IMR-90 (cell line): ENCODE measurements around the gene CLRN3. TPM values are rescaled to one million over a fixed set of nuclear protein-coding genes. Genes with fewer than 3 reads are reported as not detected.

Source experiments
- ATAC-seq: fragments of 200-7000 bp; cut with Tn5 transposase; 2 replicates; pipeline ENCODE4 v1.9.1; 2020; ENCODE audit warnings: low read depth, mild to moderate bottlenecking, moderate library complexity
- BruUV-seq: library from RNA; stranded (reverse); fragments of 400-500 nt; replicated peaks from 2 replicates; lab custom pipeline; 2021; lab: Mats Ljungman, UMichigan
- CTCF ChIA-PET: fragments of 300-600 bp; formaldehyde crosslinking; extraction: SDS; loops from one replicate; lab custom pipeline; 2021; ENCODE audit warnings: antibody characterized with exemption; lab: Yijun Ruan, JAX
- POLR2A ChIA-PET: fragments of 300-600 bp; sonication (Branson Sonifier 250); formaldehyde crosslinking; loops from one replicate; lab custom pipeline; 2022; ENCODE audit warnings: antibody characterized with exemption; ENCODE audit not compliant: unreplicated experiment; lab: Charles Lee
- DNase-seq: peaks from one replicate; pipeline ENCODE4 v3.0.0; 2013
- H2AFZ ChIP-seq: replicated peaks from 2 replicates; pipeline ENCODE3; 2013; ENCODE audit warnings: low read length, mild to moderate bottlenecking; ENCODE audit not compliant: poor library complexity
- H2AK5ac ChIP-seq: 2 replicates; pipeline ENCODE4 v1.6.1; 2013; ENCODE audit warnings: low read depth, low read length, inconsistent platforms
- H2AK9ac ChIP-seq: replicated peaks from 2 replicates; pipeline ENCODE3; 2013; ENCODE audit warnings: mild to moderate bottlenecking, low read depth, low read length, moderate library complexity; ENCODE audit not compliant: poor library complexity
- H2BK120ac ChIP-seq: 2 replicates; pipeline ENCODE4 v1.6.1; 2013; ENCODE audit warnings: low read depth, low read length, inconsistent platforms
- H2BK15ac ChIP-seq: 3 replicates; pipeline ENCODE4 v1.6.1; 2013; ENCODE audit warnings: low read depth, low read length, inconsistent platforms
- H2BK20ac ChIP-seq: 2 replicates; pipeline ENCODE4 v1.6.1; 2013; ENCODE audit warnings: low read depth, mild to moderate bottlenecking, inconsistent platforms, low read length, moderate library complexity
- H2BK5ac ChIP-seq: 2 replicates; pipeline ENCODE4 v1.6.1; 2013; ENCODE audit warnings: mild to moderate bottlenecking, low read depth, low read length, inconsistent platforms; ENCODE audit not compliant: poor library complexity, severe bottlenecking
- H3K14ac ChIP-seq: replicated peaks from 2 replicates; pipeline ENCODE4 v1.6.1; 2013; ENCODE audit warnings: low read depth, low read length, inconsistent platforms
- H3K18ac ChIP-seq: 2 replicates; pipeline ENCODE4 v1.6.1; 2013; ENCODE audit warnings: low read depth, low read length, control low read depth
- H3K23ac ChIP-seq: 2 replicates; pipeline ENCODE4 v1.6.1; 2013; ENCODE audit warnings: low read depth, low read length, inconsistent platforms
- H3K27ac ChIP-seq: 2 replicates; pipeline ENCODE4 v1.5.1; 2013; ENCODE audit warnings: mild to moderate bottlenecking, control low read depth, low read length; ENCODE audit not compliant: insufficient read depth
- H3K27me3 ChIP-seq: 2 replicates; pipeline ENCODE4 v1.6.1; 2013; ENCODE audit warnings: low read length; ENCODE audit not compliant: control insufficient read depth, insufficient read depth
- H3K36me3 ChIP-seq: 2 replicates; pipeline ENCODE4 v1.6.1; 2013; ENCODE audit warnings: low read length, mixed read lengths; ENCODE audit not compliant: control insufficient read depth, insufficient read depth
- H3K4ac ChIP-seq: 2 replicates; pipeline ENCODE4 v1.6.1; 2013; ENCODE audit warnings: low read depth, low read length, inconsistent platforms
- H3K4me1 ChIP-seq: 2 replicates; pipeline ENCODE4 v1.6.1; 2013; ENCODE audit warnings: low read length, mixed read lengths; ENCODE audit not compliant: control insufficient read depth, insufficient read depth
- H3K4me2 ChIP-seq: 2 replicates; pipeline ENCODE4 v1.6.1; 2013; ENCODE audit warnings: low read depth, mild to moderate bottlenecking, control low read depth, low read length, moderate library complexity
- H3K4me3 ChIP-seq: 2 replicates; pipeline ENCODE4 v1.5.1; 2013; ENCODE audit warnings: low read depth, mild to moderate bottlenecking, control low read depth, low read length, moderate library complexity; ENCODE audit not compliant: insufficient read depth
- H3K56ac ChIP-seq: 2 replicates; pipeline ENCODE4 v1.6.1; 2013; ENCODE audit warnings: low read length, inconsistent platforms; ENCODE audit not compliant: insufficient read depth; ENCODE audit errors: extremely low read depth
- H3K79me1 ChIP-seq, 2 experiments: 2 replicates each; pipeline ENCODE4 v1.6.1; 2013; ENCODE audit warnings: low read length in 2 of 2, inconsistent platforms in 1 of 2, low read depth in 1 of 2
- H3K9ac ChIP-seq: 2 replicates; pipeline ENCODE4 v1.6.1; 2013; ENCODE audit warnings: low read depth, low read length, control low read depth
- H3K9me1 ChIP-seq: 2 replicates; pipeline ENCODE4 v1.6.1; 2013; ENCODE audit warnings: low read length, inconsistent platforms; ENCODE audit not compliant: insufficient read depth
- H3K9me3 ChIP-seq: 2 replicates; pipeline ENCODE4 v1.6.1; 2013; ENCODE audit warnings: low read length; ENCODE audit not compliant: control insufficient read depth, insufficient read depth
- H4K20me1 ChIP-seq: 2 replicates; pipeline ENCODE4 v1.6.1; 2013; ENCODE audit warnings: low read length, inconsistent platforms; ENCODE audit not compliant: insufficient read depth
- H4K5ac ChIP-seq: 2 replicates; pipeline ENCODE4 v1.6.1; 2013; ENCODE audit warnings: mild to moderate bottlenecking, low read depth, low read length, control low read depth
- H4K8ac ChIP-seq, 2 experiments: 2 replicates each; pipeline ENCODE4 v1.6.1; 2013; ENCODE audit warnings: low read depth in 2 of 2, low read length in 2 of 2, control low read depth in 1 of 2, inconsistent platforms in 1 of 2
- H4K91ac ChIP-seq: 2 replicates; pipeline ENCODE4 v1.6.1; 2013; ENCODE audit warnings: low read depth, low read length, inconsistent platforms; ENCODE audit not compliant: insufficient read depth
- CHD1 ChIP-seq: IDR thresholded peaks from 2 replicates; pipeline ENCODE4 v1.6.1; 2012; ENCODE audit warnings: low read depth, low read length, improper control_type of control experiment
- FOS ChIP-seq: fragments of 150-350 bp; IDR thresholded peaks from 2 replicates; pipeline ENCODE4 v1.6.1; 2016; ENCODE audit warnings: low read depth, low read length
- MAFK ChIP-seq: IDR thresholded peaks from 2 replicates; pipeline ENCODE4 v1.6.1; 2012; ENCODE audit warnings: low read depth, low read length, improper control_type of control experiment
- MXI1 ChIP-seq: IDR thresholded peaks from 2 replicates; pipeline ENCODE4 v1.6.1; 2012; ENCODE audit warnings: low read depth, mild to moderate bottlenecking, low read length, moderate library complexity, borderline replicate concordance
- NFE2L2 ChIP-seq: fragments of 150-350 bp; IDR thresholded peaks from 2 replicates; pipeline ENCODE4 v1.6.1; 2016; ENCODE audit warnings: low read depth, mild to moderate bottlenecking, low read length
- POLR2A ChIP-seq: IDR thresholded peaks from 2 replicates; pipeline ENCODE4 v1.6.1; 2012; ENCODE audit warnings: mild to moderate bottlenecking, low read depth, low read length
- RAD21 ChIP-seq: IDR thresholded peaks from 2 replicates; pipeline ENCODE4 v1.6.1; 2012; ENCODE audit warnings: low read length, improper control_type of control experiment
- RCOR1 ChIP-seq: IDR thresholded peaks from 2 replicates; pipeline ENCODE4 v1.6.1; 2012; ENCODE audit warnings: mild to moderate bottlenecking, low read length, improper control_type of control experiment; ENCODE audit not compliant: insufficient replicate concordance
- RFX5 ChIP-seq: IDR thresholded peaks from 2 replicates; pipeline ENCODE4 v1.8.0; 2012; ENCODE audit warnings: low read depth, mild to moderate bottlenecking, low read length, moderate library complexity
- SMC3 ChIP-seq: fragments of 150-350 bp; IDR thresholded peaks from 2 replicates; pipeline ENCODE4 v1.6.1; 2016; ENCODE audit warnings: low read depth, mild to moderate bottlenecking, antibody characterized with exemption, low read length, moderate library complexity
- WGBS, 2 experiments: methylation state at CpG; one replicate each; pipeline versions ENCODE4 v1.1.5 to v1.1.7; 2013; ENCODE audit warnings: missing lambda C conversion rate in 2 of 2; ENCODE audit not compliant: insufficient read length in 1 of 2; ENCODE audit errors: extremely low coverage in 2 of 2; 5-methylcytosine and 5-hydroxymethylcytosine counted together
- dilution Hi-C: fragments of 300-500 bp; cut with HindIII; formaldehyde crosslinking; loops from one replicate; pipeline ENCODE4 v1.14.3; 2018; ENCODE audit warnings: low sequenced_read_pairs; ENCODE audit not compliant: unreplicated experiment
- in situ Hi-C: fragments of 300-500 bp; cut with MboI; formaldehyde crosslinking; loops from 3 replicates; pipeline ENCODE4 v1.14.3; 2019; ENCODE audit warnings: low sequenced_read_pairs, inconsistent platforms, mixed read lengths
- intact Hi-C: fragments of 100-400 bp; cut with micrococcal nuclease; formaldehyde crosslinking; loops from 2 replicates; pipeline ENCODE4 v1.10.0; 2022
- polyA plus RNA-seq, 3 experiments: library from polyadenylated mRNA; depleted of rRNA; stranded (reverse); fragments of >200 nt; gene quantifications; 2 replicates each; pipeline ENCODE4 v1.2.3, GENCODE V29; 2012; ENCODE audit warnings: low replicate concordance in 1 of 3
- total RNA-seq: library from RNA; depleted of rRNA; stranded (reverse); fragments of >200 nt; gene quantifications from 2 replicates; pipeline ENCODE4 v1.2.3, GENCODE V29; 2012
- TF ChIP-seq, protein P1 (sequence below): fragments of 150-350 bp; IDR thresholded peaks from 2 replicates; pipeline ENCODE4 v1.6.1; 2016; ENCODE audit warnings: low read depth, mild to moderate bottlenecking, low read length, moderate library complexity, borderline replicate concordance
- TF ChIP-seq, protein P2 (sequence below): conservative IDR thresholded peaks from 2 replicates; pipeline ENCODE4 v1.5.1; 2012; ENCODE audit warnings: mild to moderate bottlenecking, low read depth, low read length, improper control_type of control experiment

The CLRN3 gene
- total and polyA plus RNA-seq, 2 of the 4 experiments (the other 2 are of a cell fraction), result not detected

DNA sequence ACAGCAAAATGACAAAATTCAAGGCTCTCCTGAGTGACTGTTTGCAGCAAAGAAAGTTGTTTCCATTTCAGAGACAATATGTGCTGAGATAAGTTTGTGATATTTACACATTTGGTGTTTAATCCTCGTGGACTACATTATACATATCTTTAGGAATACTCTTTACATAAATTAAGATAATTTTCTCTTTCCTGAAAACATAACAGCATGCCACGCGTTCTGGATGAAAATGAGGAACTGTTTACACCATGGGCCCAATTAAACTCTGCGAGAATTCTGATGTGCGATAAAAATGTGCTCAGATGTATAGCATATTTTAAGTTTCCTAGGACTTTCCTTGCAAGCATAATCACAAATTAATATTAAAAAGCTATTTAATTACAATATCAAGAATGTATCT, 40.5 kb upstream of the CLRN3 start:
- ATAC-seq (no peak), DNase-seq (no peak)
- Histone ChIP-seq H2BK20ac (no peak overlapping the region), H4K20me1 (no peaks in the 10 kb centered on the region), H3K79me1 (no peaks in the 10 kb centered on the region), H3K9me3 (no peaks in the 10 kb centered on the region), H3K56ac (no peak overlapping the region), H2AFZ (no peak overlapping the region), H3K27me3 (no peaks in the 10 kb centered on the region), H3K4me2 (no peak overlapping the region), H4K8ac (no peak overlapping the region), H4K91ac (no peak overlapping the region), H3K18ac (no peak overlapping the region), H3K14ac (no peak overlapping the region), H2BK5ac (no peak overlapping the region), H4K5ac (no peak overlapping the region), H3K36me3 (no peaks in the 10 kb centered on the region), H2BK120ac (no peak overlapping the region), H3K4ac (no peak overlapping the region), H3K27ac (no peak overlapping the region), H3K9me1 (no peaks in the 10 kb centered on the region), H3K23ac (no peak overlapping the region), H2BK15ac (no peak overlapping the region), H3K9ac (no peak overlapping the region), H3K4me1 (peaks cover 2% of the 10 kb centered on the region; the same call in 1 of the 2 replicates), H2AK9ac (no peak overlapping the region), H2AK5ac (no peak overlapping the region), H3K4me3 (no peak overlapping the region)
- in situ Hi-C loops, result no loop called here
- TF ChIP-seq, protein P1, sequence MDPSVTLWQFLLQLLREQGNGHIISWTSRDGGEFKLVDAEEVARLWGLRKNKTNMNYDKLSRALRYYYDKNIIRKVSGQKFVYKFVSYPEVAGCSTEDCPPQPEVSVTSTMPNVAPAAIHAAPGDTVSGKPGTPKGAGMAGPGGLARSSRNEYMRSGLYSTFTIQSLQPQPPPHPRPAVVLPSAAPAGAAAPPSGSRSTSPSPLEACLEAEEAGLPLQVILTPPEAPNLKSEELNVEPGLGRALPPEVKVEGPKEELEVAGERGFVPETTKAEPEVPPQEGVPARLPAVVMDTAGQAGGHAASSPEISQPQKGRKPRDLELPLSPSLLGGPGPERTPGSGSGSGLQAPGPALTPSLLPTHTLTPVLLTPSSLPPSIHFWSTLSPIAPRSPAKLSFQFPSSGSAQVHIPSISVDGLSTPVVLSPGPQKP, result no peak
- TF ChIP-seq SMC3, result no peak
- TF ChIP-seq, protein P2, sequence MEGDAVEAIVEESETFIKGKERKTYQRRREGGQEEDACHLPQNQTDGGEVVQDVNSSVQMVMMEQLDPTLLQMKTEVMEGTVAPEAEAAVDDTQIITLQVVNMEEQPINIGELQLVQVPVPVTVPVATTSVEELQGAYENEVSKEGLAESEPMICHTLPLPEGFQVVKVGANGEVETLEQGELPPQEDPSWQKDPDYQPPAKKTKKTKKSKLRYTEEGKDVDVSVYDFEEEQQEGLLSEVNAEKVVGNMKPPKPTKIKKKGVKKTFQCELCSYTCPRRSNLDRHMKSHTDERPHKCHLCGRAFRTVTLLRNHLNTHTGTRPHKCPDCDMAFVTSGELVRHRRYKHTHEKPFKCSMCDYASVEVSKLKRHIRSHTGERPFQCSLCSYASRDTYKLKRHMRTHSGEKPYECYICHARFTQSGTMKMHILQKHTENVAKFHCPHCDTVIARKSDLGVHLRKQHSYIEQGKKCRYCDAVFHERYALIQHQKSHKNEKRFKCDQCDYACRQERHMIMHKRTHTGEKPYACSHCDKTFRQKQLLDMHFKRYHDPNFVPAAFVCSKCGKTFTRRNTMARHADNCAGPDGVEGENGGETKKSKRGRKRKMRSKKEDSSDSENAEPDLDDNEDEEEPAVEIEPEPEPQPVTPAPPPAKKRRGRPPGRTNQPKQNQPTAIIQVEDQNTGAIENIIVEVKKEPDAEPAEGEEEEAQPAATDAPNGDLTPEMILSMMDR, result no peak
- TF ChIP-seq POLR2A, result no peak
- TF ChIP-seq CHD1, result no peak
- TF ChIP-seq FOS, result no peak
- TF ChIP-seq NFE2L2, result no peak
- no peak for TF ChIP-seq MAFK
- no peak for TF ChIP-seq RFX5
- TF ChIP-seq MXI1, result no peak
- no peak for TF ChIP-seq RCOR1
- no peak for TF ChIP-seq RAD21
- dilution Hi-C loops, result no loop called here
- intact Hi-C loops, result no loop called here
- WGBS, 2 experiments, result no CpG with 5 or more reads among the region's 5 CpGs
- no TSS peak for BruUV-seq
- ChIA-PET POLR2A (interaction anchor here (0.6 kb wide), 1 partner anchor 37 kb away, joined by 8 read pairs; no protein-coding TSS in a partner anchor), CTCF (interaction anchor here (0.9 kb wide), 1 partner anchor 8 kb away, joined by 3 read pairs; no protein-coding TSS in a partner anchor)
